WTC11 (cell line): ENCODE results near the gene LYST. TPM values are rescaled to one million over a fixed set of nuclear protein-coding genes. Genes with fewer than 3 reads are reported as not detected.

ENCODE experiments used
- ATAC-seq: fragments of 200-7000 bp; cut with Tn5 transposase; 2 replicates; pipeline ENCODE4 v1.10.0; 2021; ENCODE audit warnings: mild to moderate bottlenecking, moderate library complexity
- CTCF ChIA-PET: fragments of 300-600 bp; sonication (Branson Sonifier 250); formaldehyde crosslinking; loops from one replicate; lab custom pipeline; 2021; ENCODE audit warnings: antibody characterized with exemption; lab: Charles Lee
- POLR2A ChIA-PET: fragments of 350-600 bp; sonication (Branson Sonifier 250); formaldehyde crosslinking; loops from one replicate; lab custom pipeline; 2021; ENCODE audit warnings: antibody characterized with exemption; lab: Charles Lee
- DNase-seq: peaks from one replicate; pipeline ENCODE4 v3.0.0; 2021; ENCODE audit warnings: low spot score
- H3K27ac Mint-ChIP-seq: 2 replicates; pipeline ENCODE4 v1.8.0; 2021; ENCODE audit warnings: mixed read lengths
- H3K27me3 Mint-ChIP-seq: 2 replicates; pipeline ENCODE4 v1.8.0; 2021; ENCODE audit warnings: low read depth, mild to moderate bottlenecking, moderate library complexity, mixed read lengths
- H3K36me3 Mint-ChIP-seq: 2 replicates; pipeline ENCODE4 v1.8.0; 2021; ENCODE audit warnings: mixed read lengths
- H3K4me1 Mint-ChIP-seq: 2 replicates; pipeline ENCODE4 v1.8.0; 2022; ENCODE audit warnings: mixed read lengths
- H3K4me3 Mint-ChIP-seq: 2 replicates; pipeline ENCODE4 v1.8.0; 2021; ENCODE audit warnings: mild to moderate bottlenecking, moderate library complexity, mixed read lengths
- H3K9me3 Mint-ChIP-seq: 2 replicates; pipeline ENCODE4 v1.8.0; 2021; ENCODE audit warnings: mixed read lengths
- ATF2 ChIP-seq: sonication (generic); formaldehyde crosslinking; IDR thresholded peaks from 2 replicates; pipeline ENCODE4 v1.8.1; 2022; ENCODE audit warnings: low read depth, missing genetic modification reagents, borderline replicate concordance
- CDX4 ChIP-seq: fragments of 250-450 bp; sonication (Bioruptor Pico); IDR thresholded peaks from 2 replicates; pipeline ENCODE4 v1.9.0; 2021; ENCODE audit warnings: moderate library complexity, mild to moderate bottlenecking, inconsistent platforms, borderline replicate concordance
- E2F5 ChIP-seq: sonication (generic); formaldehyde crosslinking; IDR thresholded peaks from 2 replicates; pipeline ENCODE4 v1.8.1; 2022; ENCODE audit warnings: mild to moderate bottlenecking, moderate library complexity, missing genetic modification reagents
- ERG ChIP-seq: fragments of 250-450 bp; sonication (Bioruptor Pico); IDR thresholded peaks from 2 replicates; pipeline ENCODE4 v1.8.0; 2021; ENCODE audit warnings: mild to moderate bottlenecking
- FOXJ3 ChIP-seq: sonication (generic); formaldehyde crosslinking; IDR thresholded peaks from 2 replicates; pipeline ENCODE4 v1.9.0; 2021; ENCODE audit warnings: missing genetic modification reagents, mild to moderate bottlenecking, borderline replicate concordance
- FOXP1 ChIP-seq: sonication (generic); formaldehyde crosslinking; IDR thresholded peaks from 2 replicates; pipeline ENCODE4 v1.8.0; 2022; ENCODE audit warnings: missing genetic modification reagents, mild to moderate bottlenecking, moderate library complexity, borderline replicate concordance
- GABPB1 ChIP-seq: sonication (generic); formaldehyde crosslinking; IDR thresholded peaks from 2 replicates; pipeline ENCODE4 v1.8.1; 2023; ENCODE audit warnings: mild to moderate bottlenecking, missing genetic modification reagents
- MAX ChIP-seq: sonication (generic); formaldehyde crosslinking; IDR thresholded peaks from 2 replicates; pipeline ENCODE4 v1.8.0; 2022; ENCODE audit warnings: mild to moderate bottlenecking, missing genetic modification reagents
- NFE2L1 ChIP-seq: sonication (generic); formaldehyde crosslinking; IDR thresholded peaks from 2 replicates; pipeline ENCODE4 v1.8.1; 2023; ENCODE audit warnings: missing genetic modification reagents
- NR1H2 ChIP-seq: sonication (generic); formaldehyde crosslinking; IDR thresholded peaks from 2 replicates; pipeline ENCODE4 v1.9.0; 2021; ENCODE audit warnings: mild to moderate bottlenecking, moderate library complexity, missing genetic modification reagents
- PRRX2 ChIP-seq: fragments of 250-450 bp; sonication (Bioruptor Pico); IDR thresholded peaks from 2 replicates; pipeline ENCODE4 v1.8.0; 2021; ENCODE audit warnings: mild to moderate bottlenecking
- RELA ChIP-seq: sonication (generic); formaldehyde crosslinking; IDR thresholded peaks from 2 replicates; pipeline ENCODE4 v1.8.1; 2022; ENCODE audit warnings: missing genetic modification reagents, mild to moderate bottlenecking, borderline replicate concordance
- SOX15 ChIP-seq: fragments of 250-450 bp; sonication (Bioruptor Pico); IDR thresholded peaks from 2 replicates; pipeline ENCODE4 v1.9.0; 2021; ENCODE audit warnings: mild to moderate bottlenecking
- SP1 ChIP-seq: sonication (generic); formaldehyde crosslinking; conservative IDR thresholded peaks from 2 replicates; pipeline ENCODE4 v1.8.1; 2022; ENCODE audit warnings: missing genetic modification reagents
- TEAD4 ChIP-seq: sonication (generic); formaldehyde crosslinking; IDR thresholded peaks from 2 replicates; pipeline ENCODE4 v1.8.0; 2022; ENCODE audit warnings: mild to moderate bottlenecking, missing genetic modification reagents
- USF1 ChIP-seq: sonication (generic); formaldehyde crosslinking; IDR thresholded peaks from 2 replicates; pipeline ENCODE4 v1.8.0; 2022; ENCODE audit warnings: mild to moderate bottlenecking, missing genetic modification reagents
- ZMAT4 ChIP-seq: fragments of 250-450 bp; sonication (Bioruptor Pico); IDR thresholded peaks from 2 replicates; pipeline ENCODE4 v1.9.0; 2021; ENCODE audit warnings: mild to moderate bottlenecking
- ZNF138 ChIP-seq: sonication (generic); formaldehyde crosslinking; conservative IDR thresholded peaks from 2 replicates; pipeline ENCODE4 v1.8.1; 2022; ENCODE audit warnings: mild to moderate bottlenecking, moderate library complexity, missing genetic modification reagents
- ZNF317 ChIP-seq: sonication (generic); formaldehyde crosslinking; IDR thresholded peaks from 2 replicates; pipeline ENCODE4 v1.8.1; 2023; ENCODE audit warnings: low read depth, mild to moderate bottlenecking, moderate library complexity, missing genetic modification reagents, borderline replicate concordance
- ZNF396 ChIP-seq: fragments of 250-450 bp; sonication (Bioruptor Pico); IDR thresholded peaks from 2 replicates; pipeline ENCODE4 v1.8.0; 2021; ENCODE audit warnings: mild to moderate bottlenecking, moderate library complexity, borderline replicate concordance
- ZNF423 ChIP-seq: fragments of 250-450 bp; sonication (Bioruptor Pico); IDR thresholded peaks from 2 replicates; pipeline ENCODE4 v2.1.2; 2022; ENCODE audit warnings: mild to moderate bottlenecking, moderate library complexity
- total RNA-seq: library from RNA; stranded (reverse); gene quantifications from 3 replicates; pipeline ENCODE4 v1.2.3, GENCODE V29; 2021

Gene LYST
- total RNA-seq, 1 experiment from 2014 or later: 0.59 TPM

- TF ChIP-seq ZMAT4 (CRISPR knock-in tag) (no peak), USF1 (CRISPR knock-in tag) (no peak), SOX15 (CRISPR knock-in tag) (no peak), TEAD4 (no peak), FOXJ3 (CRISPR knock-in tag) (no peak)
These were observed 473 bp upstream of the LYST start (continued) for GRCh38 chr1:235866913-235867845.

- ChIA-PET POLR2A (interaction anchor here (1.0 to 1.4 kb wide), 2 partner anchors 23 to 106 kb away, joined by 3 to 4 read pairs; no protein-coding TSS in a partner anchor), CTCF (interaction anchor here (0.6 to 3.3 kb wide), 11 partner anchors 16 to 361 kb away, joined by 3 to 85 read pairs (median 4); no protein-coding TSS in a partner anchor)
- Mint-ChIP-seq H3K27me3 (peaks cover 35% of the 10 kb centered on the region), H3K36me3 (no peaks in the 10 kb centered on the region), H3K27ac (no peak overlapping the region), H3K4me1 (peaks cover 15% of the 10 kb centered on the region), H3K4me3 (peak overlapping the region; percentile 96), H3K9me3 (no peaks in the 10 kb centered on the region)
- DNase-seq (no peak), ATAC-seq (no peak)
- TF ChIP-seq RELA (no peak), ATF2 (CRISPR knock-in tag) (no peak), ZMAT4 (CRISPR knock-in tag) (no peak), SP1 (CRISPR knock-in tag) (no peak), ZNF423 (no peak), NFE2L1 (CRISPR knock-in tag) (no peak), FOXP1 (no peak), ERG (no peak), NR1H2 (CRISPR knock-in tag) (no peak), CDX4 (no peak), ZNF138 (CRISPR knock-in tag) (no peak), GABPB1 (CRISPR knock-in tag) (no peak), ZNF317 (CRISPR knock-in tag) (no peak), PRRX2 (CRISPR knock-in tag) (no peak), MAX (CRISPR knock-in tag) (no peak), E2F5 (CRISPR knock-in tag) (no peak), ZNF396 (CRISPR knock-in tag) (no peak)
These were observed 1.0 kb downstream of the LYST start for GRCh38 chr1:235865565-235866204.
